PC-3 (cell line): ENCODE measurements around the gene SLC25A21. TPM values are rescaled to one million over a fixed set of nuclear protein-coding genes. Genes with fewer than 3 reads are reported as not detected.

ENCODE experiments used
- ATAC-seq: fragments of 200-7000 bp; cut with Tn5 transposase; 2 replicates; pipeline ENCODE4 v1.9.1; 2020; ENCODE audit warnings: mild to moderate bottlenecking, moderate library complexity
- BruUV-seq: library from RNA; stranded (reverse); fragments of 400-500 nt; replicated peaks from 2 replicates; lab custom pipeline; 2021; lab: Mats Ljungman, UMichigan
- CTCF ChIA-PET: fragments of 300-600 bp; sonication (Branson Sonifier 250); formaldehyde crosslinking; loops from one replicate; lab custom pipeline; 2022; ENCODE audit warnings: antibody characterized with exemption; lab: Charles Lee
- POLR2A ChIA-PET: fragments of 300-600 bp; sonication (Branson Sonifier 250); formaldehyde crosslinking; loops from one replicate; lab custom pipeline; 2022; ENCODE audit warnings: antibody characterized with exemption; ENCODE audit not compliant: unreplicated experiment; lab: Charles Lee
- DNase-seq: peaks from one replicate; pipeline ENCODE4 v3.0.0-alpha.2; 2015
- H2AFZ ChIP-seq: fragments of 300-600 bp; sonication (generic); 2 replicates; pipeline ENCODE4 v1.6.0; 2016; ENCODE audit warnings: antibody characterized with exemption, low read length
- H3F3A ChIP-seq: fragments of 300-600 bp; sonication (generic); one replicate; pipeline ENCODE4 v1.6.0; 2017; ENCODE audit warnings: antibody characterized with exemption, low read length, control low read depth, mild to moderate bottlenecking; ENCODE audit not compliant: unreplicated experiment
- H3K27ac ChIP-seq: fragments of 300-600 bp; sonication (generic); 2 replicates; pipeline ENCODE4 v1.5.1; 2016; ENCODE audit warnings: mild to moderate bottlenecking, low read length
- H3K27me3 ChIP-seq: fragments of 300-600 bp; sonication (generic); 2 replicates; pipeline ENCODE4 v1.6.1; 2016; ENCODE audit warnings: low read length, mixed read lengths
- H3K36me3 ChIP-seq: fragments of 300-600 bp; sonication (generic); 2 replicates; pipeline ENCODE4 v1.6.1; 2016; ENCODE audit warnings: low read depth, mixed run types, low read length, mixed read lengths
- H3K4me1 ChIP-seq: fragments of 300-600 bp; sonication (generic); 2 replicates; pipeline ENCODE4 v1.5.1; 2016; ENCODE audit warnings: low read length; ENCODE audit not compliant: insufficient read depth
- H3K4me2 ChIP-seq: fragments of 300-600 bp; sonication (generic); 2 replicates; pipeline ENCODE4 v1.6.0; 2016; ENCODE audit warnings: low read length
- H3K4me3 ChIP-seq: fragments of 300-600 bp; sonication (generic); 2 replicates; pipeline ENCODE4 v1.5.1; 2016; ENCODE audit warnings: mild to moderate bottlenecking, low read length, mixed read lengths
- H3K79me2 ChIP-seq: fragments of 300-600 bp; sonication (generic); 2 replicates; pipeline ENCODE4 v1.6.1; 2017; ENCODE audit warnings: low read length, mixed read lengths
- H3K9ac ChIP-seq: fragments of 300-600 bp; sonication (generic); 2 replicates; pipeline ENCODE4 v1.6.0; 2016; ENCODE audit warnings: mild to moderate bottlenecking, low read length
- H3K9me2 ChIP-seq: fragments of 300-600 bp; sonication (generic); replicated peaks from 2 replicates; pipeline ENCODE4 v1.6.1; 2016; ENCODE audit warnings: mixed run types, low read length, mixed read lengths
- H3K9me3 ChIP-seq: fragments of 300-600 bp; sonication (generic); 2 replicates; pipeline ENCODE4 v1.6.1; 2016; ENCODE audit warnings: low read length, mixed read lengths
- H4K20me1 ChIP-seq: fragments of 300-600 bp; sonication (generic); 2 replicates; pipeline ENCODE4 v1.6.1; 2016; ENCODE audit warnings: low read length, mixed read lengths
- EZH2 ChIP-seq: fragments of 300-600 bp; sonication (generic); IDR thresholded peaks from one replicate; pipeline ENCODE4 v1.6.1; 2017; ENCODE audit warnings: antibody characterized with exemption, mild to moderate bottlenecking, low read length; ENCODE audit not compliant: unreplicated experiment
- EZH2phosphoT487 ChIP-seq: fragments of 300-600 bp; sonication (generic); IDR thresholded peaks from 2 replicates; pipeline ENCODE4 v1.6.1; 2018; ENCODE audit warnings: mild to moderate bottlenecking, antibody characterized with exemption, low read length, borderline replicate concordance
- intact Hi-C: fragments of 100-400 bp; cut with micrococcal nuclease; formaldehyde crosslinking; loops from 2 replicates; pipeline ENCODE4 v1.9.0; 2023
- total RNA-seq: library from RNA; depleted of rRNA; stranded (reverse); fragments of >200 nt; gene quantifications from 2 replicates; pipeline ENCODE4 v1.2.3, GENCODE V29; 2014
- TF ChIP-seq, protein P1 (sequence below): fragments of 300-600 bp; sonication (generic); conservative IDR thresholded peaks from 2 replicates; pipeline ENCODE4 v1.5.1; 2017; ENCODE audit warnings: antibody characterized with exemption, low read depth, mild to moderate bottlenecking, low read length

Gene SLC25A21
- total RNA-seq, 1 experiment from 2014 or later = 0.87 TPM

DNA sequence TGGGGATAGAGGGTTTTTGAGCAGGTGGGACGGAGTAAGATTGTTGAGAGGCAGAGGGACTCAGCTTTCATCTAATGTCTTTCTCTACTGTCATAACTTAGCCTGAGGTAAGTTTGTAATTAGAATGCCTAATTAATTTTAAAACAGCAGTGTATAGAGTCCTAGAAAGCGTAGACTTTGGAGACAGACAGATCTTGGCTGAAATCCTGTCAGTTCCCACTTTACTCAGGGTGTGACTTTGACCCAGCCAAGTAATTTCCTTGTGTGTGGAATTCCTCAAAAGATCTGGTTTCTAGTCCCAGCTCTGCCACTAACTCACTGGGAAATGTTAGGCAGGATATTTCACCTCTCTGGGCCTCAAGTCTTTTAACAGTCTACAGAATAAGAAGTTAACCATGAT lies 74.3 kb downstream of the SLC25A21 start:
- ChIA-PET CTCF (no interaction called here), POLR2A (no interaction called here)

GRCh38 chr14:37094502-37094901 lies 77.9 kb downstream of the SLC25A21 start:
- intact Hi-C loops = no loop called here
- H3K4me1 ChIP-seq = no peaks in the 10 kb centered on the region
- CTCF ChIA-PET = no interaction called here
- H3F3A ChIP-seq = no peaks in the 10 kb centered on the region
- H3K27me3 ChIP-seq = no peaks in the 10 kb centered on the region
- H3K27ac ChIP-seq = no peak overlapping the region
- no peaks in the 10 kb centered on the region for H3K79me2 ChIP-seq
- no peaks in the 10 kb centered on the region for H3K9me2 ChIP-seq
- no peaks in the 10 kb centered on the region for H3K36me3 ChIP-seq
- H4K20me1 ChIP-seq = no peaks in the 10 kb centered on the region
- no peak overlapping the region for H3K4me3 ChIP-seq
- H2AFZ ChIP-seq = no peak overlapping the region
- BruUV-seq = no TSS peak
- POLR2A ChIA-PET = no interaction called here
- H3K4me2 ChIP-seq = no peak overlapping the region
- ATAC-seq (no peak), DNase-seq (no peak)
- H3K9me3 ChIP-seq = no peaks in the 10 kb centered on the region
- no peak overlapping the region for H3K9ac ChIP-seq
- TF ChIP-seq EZH2phosphoT487 (no peak), EZH2 (no peak)
- TF ChIP-seq, protein P1, sequence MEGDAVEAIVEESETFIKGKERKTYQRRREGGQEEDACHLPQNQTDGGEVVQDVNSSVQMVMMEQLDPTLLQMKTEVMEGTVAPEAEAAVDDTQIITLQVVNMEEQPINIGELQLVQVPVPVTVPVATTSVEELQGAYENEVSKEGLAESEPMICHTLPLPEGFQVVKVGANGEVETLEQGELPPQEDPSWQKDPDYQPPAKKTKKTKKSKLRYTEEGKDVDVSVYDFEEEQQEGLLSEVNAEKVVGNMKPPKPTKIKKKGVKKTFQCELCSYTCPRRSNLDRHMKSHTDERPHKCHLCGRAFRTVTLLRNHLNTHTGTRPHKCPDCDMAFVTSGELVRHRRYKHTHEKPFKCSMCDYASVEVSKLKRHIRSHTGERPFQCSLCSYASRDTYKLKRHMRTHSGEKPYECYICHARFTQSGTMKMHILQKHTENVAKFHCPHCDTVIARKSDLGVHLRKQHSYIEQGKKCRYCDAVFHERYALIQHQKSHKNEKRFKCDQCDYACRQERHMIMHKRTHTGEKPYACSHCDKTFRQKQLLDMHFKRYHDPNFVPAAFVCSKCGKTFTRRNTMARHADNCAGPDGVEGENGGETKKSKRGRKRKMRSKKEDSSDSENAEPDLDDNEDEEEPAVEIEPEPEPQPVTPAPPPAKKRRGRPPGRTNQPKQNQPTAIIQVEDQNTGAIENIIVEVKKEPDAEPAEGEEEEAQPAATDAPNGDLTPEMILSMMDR = no peak

More for the DNA sequence above, 74.3 kb downstream of the SLC25A21 start:
- no peaks in the 10 kb centered on the region for H3K79me2 ChIP-seq
- no peaks in the 10 kb centered on the region for H3K9me3 ChIP-seq
- intact Hi-C loops = no loop called here
- H3K4me2 ChIP-seq = no peak overlapping the region
- DNase-seq (no peak), ATAC-seq (no peak)
- BruUV-seq = no TSS peak
- H3K36me3 ChIP-seq = no peaks in the 10 kb centered on the region
- H3K9ac ChIP-seq = no peak overlapping the region
- H3K4me1 ChIP-seq = no peaks in the 10 kb centered on the region
- H3K4me3 ChIP-seq = no peak overlapping the region
- H3K27me3 ChIP-seq = no peaks in the 10 kb centered on the region
- H4K20me1 ChIP-seq = no peaks in the 10 kb centered on the region
- no peak overlapping the region for H3K27ac ChIP-seq
- TF ChIP-seq EZH2 (no peak), EZH2phosphoT487 (no peak)
- TF ChIP-seq, protein P1 = no peak
- no peak overlapping the region for H2AFZ ChIP-seq
- H3K9me2 ChIP-seq = no peaks in the 10 kb centered on the region
- H3F3A ChIP-seq = no peaks in the 10 kb centered on the region

- Histone ChIP-seq H3K4me3 (no peak overlapping the region), H4K20me1 (no peaks in the 10 kb centered on the region), H3K36me3 (no peaks in the 10 kb centered on the region), H2AFZ (no peak overlapping the region), H3K79me2 (no peaks in the 10 kb centered on the region), H3K9me3 (no peaks in the 10 kb centered on the region), H3K4me1 (no peaks in the 10 kb centered on the region), H3K9me2 (no peaks in the 10 kb centered on the region), H3K27me3 (no peaks in the 10 kb centered on the region), H3F3A (no peaks in the 10 kb centered on the region), H3K4me2 (no peak overlapping the region), H3K9ac (no peak overlapping the region), H3K27ac (no peak overlapping the region)
- no TSS peak for BruUV-seq
- intact Hi-C loops = no loop called here
- DNase-seq (no peak), ATAC-seq (no peak)
- CTCF ChIA-PET = no interaction called here
- POLR2A ChIA-PET = interaction anchor here (0.7 kb wide), 1 partner anchor 275 kb away, joined by 3 read pairs; no protein-coding TSS in a partner anchor
- TF ChIP-seq EZH2phosphoT487 = no peak
- TF ChIP-seq, protein P1 = no peak
- TF ChIP-seq EZH2 = no peak
Observed at GRCh38 chr14:37093364-37093763, 79.0 kb downstream of the SLC25A21 start.
